ENCODE results near the gene HOXA11. TPM values are rescaled to one million over a fixed set of nuclear protein-coding genes. Genes with fewer than 3 reads are reported as not detected.

HOXA11 gene
- total RNA-seq, 1 donor from 2014 or later, result not detected

DNA sequence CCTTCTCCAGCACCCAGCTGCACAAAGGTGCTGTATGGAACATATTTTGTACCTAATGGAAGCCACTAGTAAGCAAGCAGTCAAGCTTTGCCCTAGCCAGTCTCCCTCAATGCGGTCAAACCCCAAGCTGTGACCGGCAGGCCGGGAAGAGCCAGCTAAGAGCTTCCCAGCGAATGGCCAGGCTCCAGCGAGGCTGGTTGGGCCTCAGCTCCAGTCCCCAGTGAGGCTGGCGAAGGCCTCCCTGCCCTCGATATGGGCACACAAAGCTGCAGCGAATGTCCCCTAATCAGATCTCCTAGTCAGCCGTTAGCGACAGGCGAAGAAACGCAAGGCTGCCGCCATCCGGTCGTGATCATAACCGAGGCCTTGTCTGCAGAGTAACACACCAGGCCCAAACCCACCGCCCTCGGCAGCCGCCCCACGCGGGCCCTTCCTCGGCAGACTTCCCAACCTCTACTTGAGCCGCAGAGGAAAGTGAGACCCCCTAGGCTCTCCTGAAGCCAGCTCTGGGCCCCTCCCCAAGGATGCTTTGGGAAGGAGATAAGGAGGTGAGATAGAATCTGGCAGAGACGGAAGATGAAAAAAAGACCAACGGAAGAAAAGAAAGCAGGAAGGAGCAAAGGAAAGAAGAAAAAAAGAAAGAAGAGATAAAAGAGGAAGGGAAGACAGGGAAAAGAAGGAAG is 16.6 kb downstream of the HOXA11 start:
- peaks cover 5% of the 10 kb centered on the region for H3K4me1 Mint-ChIP-seq
- intact Hi-C loops (cut with micrococcal nuclease), result no loop called here
- peaks cover 8% of the 10 kb centered on the region for H3K36me3 Mint-ChIP-seq (ENCODE audit: low read depth)
- peak; percentile 70 for DNase-seq
- H3K27ac Mint-ChIP-seq, result peak overlapping the region; percentile 81
- no peak overlapping the region for H3K4me3 Mint-ChIP-seq
- H3K9me3 Mint-ChIP-seq, result peaks cover 8% of the 10 kb centered on the region
- peaks cover 68% of the 10 kb centered on the region for H3K27me3 Mint-ChIP-seq

DNA sequence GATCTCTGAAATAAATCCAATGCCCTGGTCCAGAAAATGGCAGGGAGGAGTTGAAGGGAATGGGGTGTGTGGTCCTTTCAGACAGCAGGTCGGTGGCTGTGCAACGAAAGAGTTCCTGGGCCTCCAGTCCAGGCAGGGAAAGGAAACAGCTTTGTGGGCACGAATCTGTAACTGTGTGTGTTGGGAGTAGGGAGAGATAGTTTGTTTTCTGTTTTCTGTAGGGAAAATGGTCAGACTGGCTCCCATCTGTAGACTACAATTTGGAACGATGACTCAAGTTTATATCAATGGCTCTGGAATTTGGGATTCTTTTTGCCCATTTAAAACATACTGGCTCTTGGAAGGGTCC is 17.1 kb downstream of the HOXA11 start:
- intact Hi-C loops (cut with micrococcal nuclease), result no loop called here
- peaks cover 73% of the 10 kb centered on the region for H3K27me3 Mint-ChIP-seq
- DNase-seq, result no peak
- no peak overlapping the region for H3K4me3 Mint-ChIP-seq
- H3K36me3 Mint-ChIP-seq (ENCODE audit: low read depth), result peaks cover 8% of the 10 kb centered on the region
- H3K4me1 Mint-ChIP-seq, result peaks cover 5% of the 10 kb centered on the region
- peaks cover 8% of the 10 kb centered on the region for H3K9me3 Mint-ChIP-seq
- H3K27ac Mint-ChIP-seq, result no peak overlapping the region

DNA sequence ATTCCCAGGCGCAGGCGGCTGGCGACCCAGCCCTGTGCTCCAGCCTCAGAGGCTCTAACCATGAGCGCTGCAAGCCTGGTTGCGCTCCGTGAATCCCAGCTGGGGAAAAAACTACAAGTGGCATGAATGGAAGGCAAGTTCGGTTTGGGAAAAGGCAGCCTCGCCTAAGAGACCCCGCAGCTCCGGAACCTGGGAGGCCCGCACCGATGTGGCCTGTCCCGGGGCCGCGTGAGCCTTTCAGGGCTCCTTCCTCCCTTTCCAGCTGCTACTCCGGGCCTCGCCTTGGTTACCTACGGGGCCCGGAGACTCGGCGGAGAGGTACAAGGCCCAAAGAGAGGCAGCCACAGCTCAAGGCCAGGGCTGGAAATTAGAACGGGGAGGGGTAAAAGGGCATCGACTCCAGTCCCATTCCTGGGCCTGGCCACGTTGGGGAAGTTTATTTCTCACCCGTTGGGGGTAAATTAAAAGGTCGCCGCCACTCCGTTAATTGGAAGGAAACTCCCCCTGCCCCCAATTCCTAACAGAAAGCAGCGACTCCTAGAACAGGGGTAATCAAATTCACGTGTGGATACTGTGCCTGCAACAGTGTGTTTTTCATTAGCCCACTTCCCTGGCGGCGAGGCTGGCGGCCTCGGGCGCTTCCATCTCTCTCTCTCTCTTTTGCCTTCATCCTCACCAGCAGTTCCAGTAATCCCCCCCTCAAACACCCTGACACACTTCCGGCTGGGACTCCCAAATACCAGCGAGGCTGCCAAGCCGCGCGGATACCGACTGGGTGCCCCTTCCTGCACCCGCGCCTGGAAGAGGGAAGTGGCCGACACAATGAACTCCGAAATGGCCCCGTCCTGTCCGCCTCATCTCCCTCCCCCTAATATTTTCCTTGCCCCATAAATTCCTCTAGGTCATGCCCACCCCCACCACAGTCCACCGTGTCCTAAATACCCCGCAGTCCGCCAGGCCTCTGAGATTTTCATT is 18.2 kb downstream of the HOXA11 start:
- intact Hi-C loops (cut with micrococcal nuclease), result no loop called here
- Mint-ChIP-seq H3K27me3 (peaks cover 76% of the 10 kb centered on the region), H3K9me3 (peaks cover 3% of the 10 kb centered on the region), H3K27ac (peak overlapping the region; percentile 6), H3K4me1 (peaks cover 2% of the 10 kb centered on the region), H3K36me3 (ENCODE audit: low read depth) (peaks cover 8% of the 10 kb centered on the region), H3K4me3 (no peak overlapping the region)
- DNase-seq, result no peak

DNA sequence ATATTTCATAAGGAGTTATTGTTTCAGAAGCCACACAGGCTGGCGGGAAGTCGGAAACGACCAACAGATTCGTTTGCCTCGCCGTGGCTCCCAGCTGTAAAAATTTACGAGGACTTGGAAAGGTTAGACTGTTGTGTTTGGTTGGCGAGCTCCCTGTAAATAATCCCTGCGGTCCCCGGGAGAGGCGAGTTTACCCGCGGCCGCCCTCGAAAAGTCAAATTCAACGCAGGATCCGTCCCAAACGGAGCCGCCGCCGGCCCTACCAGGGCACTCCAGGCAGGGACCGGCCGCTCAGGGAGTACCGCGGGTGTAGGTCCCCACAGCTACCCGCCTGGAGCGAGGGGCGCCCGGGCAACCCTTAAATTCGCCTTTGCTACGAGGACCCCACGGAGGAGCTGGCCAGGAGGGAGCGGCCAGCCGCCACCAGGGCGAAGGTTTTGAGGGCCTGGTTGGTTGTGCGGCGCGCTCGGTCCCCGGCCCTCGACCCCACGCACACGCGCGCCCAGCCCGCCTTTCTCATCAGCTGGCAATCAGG is 19.0 kb downstream of the HOXA11 start:
- intact Hi-C loops (cut with micrococcal nuclease), result loop anchor here (2.0 kb wide), 1 partner anchor 15 kb away; no protein-coding TSS in a partner anchor
- peaks cover 1% of the 10 kb centered on the region for H3K4me1 Mint-ChIP-seq
- peak overlapping the region; percentile 75 for H3K27ac Mint-ChIP-seq
- DNase-seq, result peak; percentile 63
- H3K27me3 Mint-ChIP-seq, result peaks cover 73% of the 10 kb centered on the region
- no peak overlapping the region for H3K4me3 Mint-ChIP-seq
- peaks cover 3% of the 10 kb centered on the region for H3K9me3 Mint-ChIP-seq
- H3K36me3 Mint-ChIP-seq (ENCODE audit: low read depth), result peaks cover 8% of the 10 kb centered on the region

DNA sequence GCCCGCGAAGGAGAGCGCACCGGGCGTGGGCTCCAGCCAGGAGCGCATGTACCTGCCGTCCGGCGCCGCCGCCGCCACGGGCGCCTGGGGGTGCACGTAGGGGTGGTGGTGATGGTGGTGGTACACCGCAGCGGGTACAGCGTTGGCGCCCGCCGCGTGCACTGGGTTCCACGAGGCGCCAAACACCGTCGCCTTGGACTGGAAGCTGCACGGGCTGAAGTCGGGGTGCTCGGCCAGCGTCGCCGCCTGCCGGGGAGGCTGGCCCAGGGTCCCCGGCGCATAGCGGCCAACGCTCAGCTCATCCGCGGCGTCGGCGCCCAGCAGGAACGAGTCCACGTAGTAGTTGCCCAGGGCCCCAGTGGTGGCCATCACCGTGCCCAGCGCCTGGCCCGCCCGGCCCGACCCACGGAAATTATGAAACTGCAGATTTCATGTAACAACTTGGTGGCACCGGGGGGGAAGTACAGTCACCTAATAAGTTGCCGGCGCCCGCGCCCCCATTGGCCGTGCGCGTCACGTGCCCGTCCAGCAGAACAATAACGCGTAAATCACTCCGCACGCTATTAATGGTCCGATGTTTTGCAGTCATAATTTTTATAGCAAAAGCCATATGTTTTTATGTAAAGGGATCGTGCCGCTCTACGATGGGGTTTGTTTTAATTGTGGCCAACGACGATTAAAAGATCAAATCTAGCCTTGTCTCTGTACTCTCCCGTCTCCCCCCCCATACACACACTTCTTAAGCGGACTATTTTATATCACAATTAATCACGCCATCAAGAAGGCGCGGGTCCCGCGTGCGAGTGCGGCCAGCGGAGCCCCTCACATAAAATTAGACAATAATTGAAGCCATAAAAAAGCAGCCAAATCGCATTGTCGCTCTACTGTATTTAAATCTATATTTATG is 19.7 kb downstream of the HOXA11 start, which contains the start of gene HOXA9:
HOXA9 (minus strand) TSS at position 449 of the 907 bp plus-strand sequence; CDS start at position 369, 80 bp downstream.
- Mint-ChIP-seq H3K4me1 (peaks cover 2% of the 10 kb centered on the region), H3K9me3 (peaks cover 2% of the 10 kb centered on the region), H3K27me3 (peaks cover 70% of the 10 kb centered on the region), H3K27ac (peak within 1 kb of the TSS; percentile 75), H3K4me3 (no peak within 1 kb of the TSS), H3K36me3 (ENCODE audit: low read depth) (peaks cover 8% of the 10 kb centered on the region)
- intact Hi-C loops (cut with micrococcal nuclease), result loop anchor here (2.0 kb wide), 1 partner anchor 15 kb away; no protein-coding TSS in a partner anchor
- DNase-seq, result no peak

DNA sequence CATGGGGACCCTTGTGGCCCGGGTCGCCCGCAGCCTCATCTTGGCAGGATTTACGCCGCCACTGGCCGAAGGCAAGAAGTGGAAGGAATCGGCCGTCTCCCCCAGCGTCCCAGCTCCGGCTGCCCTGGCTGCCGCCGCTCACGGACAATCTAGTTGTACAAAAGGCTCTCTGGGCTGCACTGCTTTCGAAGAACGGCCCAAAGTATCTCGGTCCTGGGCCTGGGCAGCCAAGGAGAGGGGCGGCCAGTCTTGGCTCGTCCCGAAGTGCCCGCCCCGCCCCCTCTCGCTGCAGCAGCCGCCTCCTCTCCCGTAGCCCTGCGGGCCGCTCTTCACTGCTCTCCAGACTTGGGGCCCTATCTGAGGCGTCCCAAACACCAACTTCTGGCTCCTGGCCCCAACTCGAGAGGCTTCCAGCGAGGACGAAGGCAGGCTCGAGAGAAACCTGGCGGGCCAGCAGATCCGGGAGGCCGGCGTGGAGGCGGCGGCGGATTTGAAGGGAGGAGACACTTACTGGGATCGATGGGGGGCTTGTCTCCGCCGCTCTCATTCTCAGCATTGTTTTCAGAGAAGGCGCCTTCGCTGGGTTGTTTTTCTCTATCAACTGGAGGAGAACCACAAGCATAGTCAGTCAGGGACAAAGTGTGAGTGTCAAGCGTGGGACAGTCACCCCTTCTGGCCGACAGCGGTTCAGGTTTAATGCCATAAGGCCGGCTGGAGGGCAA is 20.5 kb downstream of the HOXA11 start:
- Mint-ChIP-seq H3K36me3 (ENCODE audit: low read depth) (peaks cover 7% of the 10 kb centered on the region), H3K27ac (no peak overlapping the region), H3K27me3 (peaks cover 69% of the 10 kb centered on the region), H3K4me1 (peaks cover 2% of the 10 kb centered on the region), H3K4me3 (no peak overlapping the region), H3K9me3 (no peaks in the 10 kb centered on the region)
- DNase-seq, result no peak
- intact Hi-C loops (cut with micrococcal nuclease), result loop anchor here (2.0 kb wide), 1 partner anchor 14 kb away; no protein-coding TSS in a partner anchor

DNA sequence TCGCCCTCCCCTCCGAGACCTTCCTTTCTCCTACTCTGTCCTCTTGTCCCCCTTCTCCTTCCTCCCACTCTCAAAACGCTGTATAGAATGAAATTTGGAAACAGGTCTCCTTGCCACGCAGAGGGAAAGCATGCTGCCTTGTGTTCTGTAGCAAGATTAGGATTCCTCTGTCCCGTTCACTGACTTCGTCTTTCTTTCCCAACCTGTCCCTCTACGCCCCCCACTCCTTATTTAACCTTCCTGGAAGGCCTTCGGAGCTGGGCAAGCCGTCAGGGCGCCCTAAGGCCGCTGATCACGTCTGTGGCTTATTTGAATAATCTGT is 21.0 kb downstream of the HOXA11 start:
- no peak overlapping the region for H3K27ac Mint-ChIP-seq
- H3K27me3 Mint-ChIP-seq, result peaks cover 73% of the 10 kb centered on the region
- no peak overlapping the region for H3K4me3 Mint-ChIP-seq
- intact Hi-C loops (cut with micrococcal nuclease), result loop anchor here (2.0 kb wide), 1 partner anchor 13 kb away; no protein-coding TSS in a partner anchor
- H3K4me1 Mint-ChIP-seq, result peaks cover 2% of the 10 kb centered on the region
- peaks cover 7% of the 10 kb centered on the region for H3K36me3 Mint-ChIP-seq (ENCODE audit: low read depth)
- DNase-seq, result no peak
- H3K9me3 Mint-ChIP-seq, result no peaks in the 10 kb centered on the region

DNA sequence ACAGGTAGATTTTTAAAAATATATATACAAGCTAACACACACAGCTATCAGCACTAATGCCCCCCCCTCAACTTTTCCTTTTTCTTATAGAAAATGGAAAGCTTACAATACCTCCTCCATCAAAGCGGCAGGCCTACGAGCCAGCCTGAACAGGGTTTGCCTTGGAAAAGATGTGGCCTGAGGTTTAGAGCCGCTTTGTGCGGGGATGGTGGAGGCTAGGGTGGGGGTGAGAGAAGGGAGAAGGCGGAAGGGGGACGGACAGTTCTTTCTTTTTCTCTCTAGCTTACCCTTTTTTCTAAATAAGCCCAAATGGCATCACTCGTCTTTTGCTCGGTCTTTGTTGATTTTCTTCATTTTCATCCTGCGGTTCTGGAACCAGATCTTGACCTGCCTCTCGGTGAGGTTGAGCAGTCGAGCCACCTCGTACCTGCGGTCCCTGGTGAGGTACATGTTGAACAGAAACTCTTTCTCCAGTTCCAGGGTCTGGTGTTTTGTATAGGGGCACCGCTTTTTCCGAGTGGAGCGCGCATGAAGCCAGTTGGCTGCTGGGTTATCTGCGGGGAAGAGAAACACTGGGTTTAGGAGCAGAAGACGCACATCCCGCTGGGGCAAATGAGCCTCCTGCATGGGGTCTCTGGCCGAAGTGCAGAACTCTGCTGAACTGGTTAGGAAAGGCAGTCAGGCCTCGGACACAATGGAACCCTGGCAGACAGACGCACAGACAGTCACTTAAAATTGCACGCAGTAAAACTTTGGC is 21.6 kb downstream of the HOXA11 start:
- intact Hi-C loops (cut with micrococcal nuclease), result loop anchor here (2.0 kb wide), 1 partner anchor 13 kb away; no protein-coding TSS in a partner anchor

DNA sequence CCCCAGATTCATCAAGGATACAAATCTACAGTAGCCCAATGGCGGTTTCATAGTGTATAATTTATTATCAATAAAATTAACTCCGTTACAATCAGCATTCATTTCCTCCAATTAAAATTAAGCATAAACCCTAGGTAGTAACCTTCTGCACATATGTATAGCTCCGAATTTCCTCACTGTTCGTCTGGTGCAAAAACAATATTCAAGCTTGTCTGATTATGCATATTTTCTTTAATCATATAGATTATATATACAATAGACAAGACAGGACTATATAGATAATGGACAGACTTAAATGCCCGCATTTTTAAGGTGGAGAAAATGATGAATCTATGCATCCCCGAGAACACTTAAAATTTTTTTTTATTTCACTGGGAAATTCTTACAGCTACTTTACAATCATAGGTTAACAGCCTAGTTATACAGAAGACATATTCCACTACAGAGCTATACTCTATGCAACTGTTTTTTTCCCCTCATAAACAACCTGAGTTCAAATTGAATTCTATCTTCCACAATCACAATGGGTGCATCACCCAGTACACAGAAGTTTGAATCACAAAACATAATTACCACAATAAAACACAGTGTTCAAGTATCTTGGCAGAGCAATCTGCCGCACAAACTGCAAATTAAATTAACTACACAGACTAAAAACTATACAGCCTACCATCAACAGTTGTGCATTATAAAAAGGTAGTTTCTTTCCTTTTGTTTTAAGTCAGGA is 22.3 kb downstream of the HOXA11 start:
- peaks cover 3% of the 10 kb centered on the region for H3K36me3 Mint-ChIP-seq (ENCODE audit: low read depth)
- peaks cover 4% of the 10 kb centered on the region for H3K4me1 Mint-ChIP-seq
- H3K27me3 Mint-ChIP-seq, result peaks cover 73% of the 10 kb centered on the region
- H3K4me3 Mint-ChIP-seq, result no peak overlapping the region
- H3K27ac Mint-ChIP-seq, result no peak overlapping the region
- intact Hi-C loops (cut with micrococcal nuclease), result no loop called here
- no peak for DNase-seq
- H3K9me3 Mint-ChIP-seq, result peaks cover 6% of the 10 kb centered on the region

More for the DNA sequence above, 21.6 kb downstream of the HOXA11 start:
- peaks cover 73% of the 10 kb centered on the region for H3K27me3 Mint-ChIP-seq
- no peaks in the 10 kb centered on the region for H3K9me3 Mint-ChIP-seq
- H3K27ac Mint-ChIP-seq, result no peak overlapping the region
- peaks cover 2% of the 10 kb centered on the region for H3K4me1 Mint-ChIP-seq
- peaks cover 3% of the 10 kb centered on the region for H3K36me3 Mint-ChIP-seq (ENCODE audit: low read depth)
- no peak for DNase-seq
- no peak overlapping the region for H3K4me3 Mint-ChIP-seq

DNA sequence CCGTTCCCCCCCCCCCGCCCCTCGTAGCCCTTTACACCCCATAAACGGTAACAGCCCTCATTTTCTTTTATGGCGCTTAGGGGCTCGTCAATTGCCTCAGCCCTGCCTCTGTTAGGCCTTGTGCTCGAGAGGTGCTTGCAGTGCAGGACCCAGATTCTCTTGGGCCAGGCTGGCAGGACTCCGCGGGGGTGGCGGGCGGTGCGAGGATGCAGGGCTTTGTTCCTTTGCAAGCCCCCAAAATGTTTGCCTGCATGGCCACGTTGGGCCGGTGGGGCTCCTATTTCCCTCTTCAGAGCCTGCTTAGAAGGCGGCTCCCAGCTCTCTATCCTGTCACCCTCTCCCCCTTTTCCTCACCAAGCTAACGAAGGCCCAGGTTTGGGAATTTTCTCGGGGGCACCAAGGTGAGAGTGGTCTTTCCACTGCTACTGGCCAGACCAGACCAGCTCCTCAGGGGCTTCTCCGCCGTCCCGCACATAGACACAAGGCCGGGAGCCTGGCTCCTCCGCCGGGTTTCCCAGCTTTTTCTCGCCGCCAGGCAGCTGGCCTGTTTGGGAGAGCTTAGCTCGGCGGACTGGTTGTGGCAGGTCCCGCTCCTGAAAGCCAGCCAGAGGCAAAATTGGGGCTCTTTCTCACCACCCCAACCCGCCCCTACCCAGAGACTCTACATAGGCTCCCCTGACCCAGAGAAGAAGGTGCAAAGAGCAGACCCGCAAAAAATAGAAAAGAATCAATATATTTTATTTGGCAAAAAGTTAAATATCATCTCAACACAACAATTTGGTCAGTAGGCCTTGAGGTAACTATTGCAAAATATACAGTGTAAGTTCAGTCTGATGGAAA is 23.1 kb downstream of the HOXA11 start:
- H3K9me3 Mint-ChIP-seq, result peaks cover 6% of the 10 kb centered on the region
- DNase-seq, result no peak

DNA sequence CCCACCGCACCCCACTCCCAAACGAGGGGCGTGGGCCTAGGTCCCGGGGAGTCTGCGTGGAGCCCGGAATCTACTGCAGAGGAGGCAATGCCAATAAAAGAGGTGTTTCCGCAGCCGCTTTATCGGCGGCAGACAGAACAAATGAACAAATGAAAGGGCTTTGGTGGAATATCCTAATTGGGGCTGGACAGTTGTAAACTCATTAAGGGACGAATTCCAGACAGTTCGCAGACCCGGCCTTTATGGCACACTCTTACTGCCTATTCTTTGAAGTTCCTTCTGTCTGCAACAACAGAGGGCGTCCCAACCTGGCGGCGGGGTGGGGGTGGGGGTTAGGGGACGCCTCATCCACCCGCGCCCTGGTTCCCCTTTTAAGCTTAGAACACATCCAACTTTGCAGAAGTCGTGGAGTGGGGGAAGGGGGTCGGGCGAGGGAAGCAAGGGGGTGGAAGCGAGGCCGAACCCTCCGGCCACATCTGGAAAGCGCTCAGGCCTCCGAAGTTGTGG is 23.8 kb downstream of the HOXA11 start:
- Mint-ChIP-seq H3K4me3 (peak overlapping the region; percentile 72), H3K36me3 (ENCODE audit: low read depth) (peaks cover 3% of the 10 kb centered on the region), H3K4me1 (peaks cover 4% of the 10 kb centered on the region), H3K27ac (no peak overlapping the region), H3K9me3 (peaks cover 6% of the 10 kb centered on the region), H3K27me3 (peaks cover 74% of the 10 kb centered on the region)
- DNase-seq, result no peak
- intact Hi-C loops (cut with micrococcal nuclease), result loop anchor here (1.0 to 2.0 kb wide), 6 partner anchors 38 to 1298 kb away; no protein-coding TSS in a partner anchor

More for the DNA sequence above, 23.1 kb downstream of the HOXA11 start:
- Mint-ChIP-seq H3K36me3 (ENCODE audit: low read depth) (peaks cover 3% of the 10 kb centered on the region), H3K27ac (no peak overlapping the region), H3K27me3 (peaks cover 73% of the 10 kb centered on the region), H3K4me3 (no peak overlapping the region), H3K4me1 (peaks cover 4% of the 10 kb centered on the region)
- intact Hi-C loops (cut with micrococcal nuclease), result loop anchor here (1.0 to 2.0 kb wide), 6 partner anchors 37 to 1299 kb away; no protein-coding TSS in a partner anchor
